Measurements from ENCODE around the gene RFTN2.
"Not testable (repeated sequence)": the region's sequence is repeated elsewhere in the genome, so short reads cannot be mapped to it uniquely, and the experiment has no call there.

Gene RFTN2

GRCh38 chr2:197666277-197666676, 9.1 kb downstream of the RFTN2 start:
- peak overlapping the region in 3 of 11 experiments; percentile 32 to 55 (median 35); a peak in 4 of 22 replicates for H3K27ac ChIP-seq
- H3K9ac ChIP-seq: no peak overlapping the region
- H3K4me1 ChIP-seq: peaks cover 0 to 16% (median 0%) of the 10 kb centered on the region in 10 experiments; a peak in 1 of 20 replicates
- H3K9me3 ChIP-seq (replicated peaks in 1 of 11): peaks cover 11 to 26% (median 19%) of the 10 kb centered on the region in 11 experiments; a peak in 20 of 22 replicates
- no peak overlapping the region for H3K4me3 ChIP-seq
- H4K20me1 ChIP-seq: no peaks in the 10 kb centered on the region
- TF ChIP-seq Cebpa-rat (IDR thresholded peaks at IDR 0.05): no peak
- no peaks in the 10 kb centered on the region for H3K27me3 ChIP-seq
- H3K4me2 ChIP-seq: peak overlapping the region in 1 of 11 experiments; percentile 25; a peak in 2 of 22 replicates
- no peaks in the 10 kb centered on the region for H3K36me3 ChIP-seq

DNA sequence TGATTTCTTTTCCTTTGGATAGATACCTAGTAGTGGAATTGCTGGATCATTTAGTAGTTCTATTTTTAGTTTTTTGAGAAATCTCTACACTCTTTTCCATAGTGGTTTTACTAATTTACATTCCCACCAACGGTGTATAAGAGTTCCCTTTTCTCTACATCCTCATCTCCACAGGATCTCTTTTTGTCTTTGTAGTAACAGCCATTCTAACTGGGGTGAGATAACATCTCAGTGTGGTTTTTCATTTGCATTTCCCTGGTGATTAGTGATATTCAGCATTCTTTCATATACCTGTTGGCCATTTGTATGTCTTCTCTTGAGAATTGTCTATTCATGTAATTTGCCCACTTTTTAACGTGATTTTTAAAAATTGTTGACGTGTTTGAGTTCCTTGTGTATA, 13.8 kb downstream of the RFTN2 start:
- no peaks in the 10 kb centered on the region for H3K27me3 ChIP-seq
- H3K36me3 ChIP-seq: no peaks in the 10 kb centered on the region
- no peak overlapping the region for H3K4me3 ChIP-seq
- H3K9ac ChIP-seq: no peak overlapping the region
- H3K27ac ChIP-seq: no peak overlapping the region
- H3K4me2 ChIP-seq: no peak overlapping the region
- H3K9me3 ChIP-seq (replicated peaks in 1 of 11): peaks cover 5 to 11% (median 8%) of the 10 kb centered on the region in 11 experiments; a peak in 19 of 22 replicates
- peaks cover 0 to 10% (median 0%) of the 10 kb centered on the region in 10 experiments; a peak in 1 of 20 replicates for H3K4me1 ChIP-seq
- no peak for TF ChIP-seq Cebpa-rat (IDR thresholded peaks at IDR 0.05)
- no peaks in the 10 kb centered on the region for H4K20me1 ChIP-seq

DNA sequence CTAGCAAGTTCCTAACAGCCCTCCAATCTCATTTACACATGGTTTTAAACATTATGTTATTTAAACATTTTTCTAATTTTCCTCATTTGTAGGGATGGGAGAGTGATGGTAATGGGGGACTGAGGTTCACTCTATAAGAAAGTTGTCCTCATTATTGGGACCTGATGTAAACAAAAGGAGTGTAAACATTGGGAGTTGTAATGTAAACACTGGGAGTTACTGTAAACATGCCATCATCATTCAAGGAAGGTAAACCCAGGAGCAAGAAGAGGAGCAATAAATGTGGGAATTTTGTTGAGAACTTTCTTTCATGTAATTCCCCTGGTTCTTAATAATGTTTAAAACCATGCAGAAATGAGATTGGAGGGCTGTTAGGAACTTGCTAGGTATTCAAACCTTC, 17.8 kb downstream of the RFTN2 start:
- TF ChIP-seq Cebpa-rat (IDR thresholded peaks at IDR 0.05): no peak
- Histone ChIP-seq H4K20me1 (no peaks in the 10 kb centered on the region), H3K4me2 (no peak overlapping the region), H3K9me3 (replicated peaks in 1 of 11) (no peaks in the 10 kb centered on the region), H3K4me3 (no peak overlapping the region), H3K36me3 (no peaks in the 10 kb centered on the region), H3K27ac (no peak overlapping the region), H3K9ac (no peak overlapping the region), H3K27me3 (no peaks in the 10 kb centered on the region), H3K4me1 (peaks cover 0 to 5% (median 0%) of the 10 kb centered on the region in 10 experiments; a peak in 1 of 20 replicates)

DNA sequence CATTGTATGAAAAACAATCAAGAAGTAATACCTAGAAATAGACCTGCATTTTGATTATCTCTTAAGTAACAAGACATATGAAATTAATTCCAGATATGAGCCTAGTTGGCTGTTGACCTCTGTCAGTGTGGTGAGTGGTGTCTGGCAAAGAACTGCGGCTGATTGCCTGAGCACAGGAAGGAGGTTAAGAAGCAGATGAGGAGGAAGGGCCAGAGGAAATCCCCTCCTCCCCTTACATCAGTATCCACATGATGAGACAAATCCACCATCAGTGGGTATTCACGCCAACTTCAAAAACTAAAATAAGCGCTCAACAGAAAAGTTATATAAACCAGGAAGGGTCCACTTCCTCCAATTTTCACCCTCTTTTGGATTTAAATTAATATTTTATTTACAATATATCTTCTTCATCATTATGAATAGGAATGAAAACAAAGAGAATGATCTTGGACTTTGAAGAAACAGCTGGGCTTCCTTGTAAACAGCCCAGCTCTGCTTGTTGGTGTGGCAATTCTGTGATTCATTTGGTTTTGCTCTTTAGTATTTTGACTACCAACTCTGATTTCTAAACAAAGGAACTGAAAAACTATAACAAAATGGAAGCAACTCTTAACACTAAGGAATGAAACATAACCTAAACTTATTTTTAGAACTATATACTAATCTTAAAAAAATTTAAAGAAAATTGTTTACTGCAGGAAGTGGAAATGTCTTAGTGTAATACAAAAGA, 27.3 kb downstream of the RFTN2 start:
- no peaks in the 10 kb centered on the region for H3K36me3 ChIP-seq
- no peak overlapping the region for H3K4me2 ChIP-seq
- H4K20me1 ChIP-seq: no peaks in the 10 kb centered on the region
- no peak overlapping the region for H3K9ac ChIP-seq
- no peak for TF ChIP-seq Cebpa-rat (IDR thresholded peaks at IDR 0.05)
- H3K27me3 ChIP-seq: no peaks in the 10 kb centered on the region
- H3K4me3 ChIP-seq: no peak overlapping the region
- no peak overlapping the region for H3K27ac ChIP-seq
- no peaks in the 10 kb centered on the region for H3K9me3 ChIP-seq (replicated peaks in 1 of 11)
- H3K4me1 ChIP-seq: no peaks in the 10 kb centered on the region

GRCh38 chr2:197641666-197642065, 33.7 kb downstream of the RFTN2 start:
- no peak for TF ChIP-seq Cebpa-rat (IDR thresholded peaks at IDR 0.05)
- Histone ChIP-seq H3K27me3 (no peaks in the 10 kb centered on the region), H4K20me1 (no peaks in the 10 kb centered on the region), H3K9ac (no peak overlapping the region), H3K27ac (no peak overlapping the region), H3K36me3 (no peaks in the 10 kb centered on the region), H3K4me1 (no peaks in the 10 kb centered on the region), H3K9me3 (replicated peaks in 1 of 11) (no peaks in the 10 kb centered on the region), H3K4me3 (no peak overlapping the region), H3K4me2 (no peak overlapping the region)

GRCh38 chr2:197640571-197641122, 34.7 kb downstream of the RFTN2 start:
- not testable (repeated sequence) for H3K4me1 ChIP-seq; H3K27ac ChIP-seq; H3K9ac ChIP-seq; H4K20me1 ChIP-seq; H3K4me2 ChIP-seq; H3K4me3 ChIP-seq; H3K36me3 ChIP-seq; H3K9me3 ChIP-seq (replicated peaks in 1 of 11); H3K27me3 ChIP-seq

DNA sequence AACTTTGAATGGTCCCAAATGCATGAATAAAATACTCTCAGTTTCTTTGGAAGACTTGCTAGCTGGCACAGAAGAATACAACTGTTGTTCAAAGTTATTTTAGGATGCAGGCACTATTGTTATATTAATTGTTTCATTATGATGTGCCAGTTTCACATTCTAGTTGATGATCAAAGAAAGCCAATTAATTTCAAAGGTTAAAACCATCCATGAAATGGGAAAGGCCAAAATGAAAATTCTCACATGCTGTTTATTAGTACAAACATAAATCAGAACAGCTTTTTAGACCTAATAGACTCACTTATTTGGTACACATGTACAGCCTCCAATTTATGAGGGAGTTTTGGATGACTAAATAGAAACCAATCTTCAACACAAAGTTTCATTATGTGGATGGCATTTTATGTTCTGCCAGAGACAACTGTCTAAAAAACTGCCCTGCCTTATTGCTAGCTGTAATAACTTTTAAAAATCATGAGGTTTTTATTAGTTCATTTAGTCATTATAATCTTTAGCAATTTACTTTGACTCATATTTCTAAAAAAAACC, 42.2 kb downstream of the RFTN2 start:
- Histone ChIP-seq H3K9me3 (replicated peaks in 1 of 11) (peaks cover 0 to 14% (median 8%) of the 10 kb centered on the region in 11 experiments; a peak in 16 of 22 replicates), H3K36me3 (no peaks in the 10 kb centered on the region)

DNA sequence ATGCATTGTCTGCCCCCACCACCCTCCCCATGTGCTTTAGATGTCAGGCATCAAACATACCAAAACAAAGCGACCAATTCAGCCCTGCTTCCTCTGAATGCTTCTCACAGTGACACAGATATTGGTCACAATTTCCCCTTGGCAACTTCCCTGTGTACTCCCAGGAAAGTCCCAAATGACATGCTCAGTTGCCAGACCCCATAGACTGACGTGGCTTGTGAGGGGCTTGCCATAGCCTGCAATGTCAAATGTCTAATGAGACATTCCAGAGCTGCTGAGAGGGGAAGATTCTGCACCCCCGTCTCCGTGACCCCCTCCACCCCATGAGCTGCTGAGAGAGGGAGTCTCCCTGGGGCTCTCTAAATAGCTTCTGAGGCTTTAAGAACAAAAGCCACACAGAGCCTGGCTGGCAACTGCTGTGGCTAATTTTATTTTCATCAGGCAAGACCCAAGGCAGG, 47.3 kb downstream of the RFTN2 start:
- Histone ChIP-seq H3K4me1 (0 out of 20 replicates have a peak, but pooled peaks cover 0 to 5% (median 0%) of the 10 kb centered on the region in 10 experiments), H3K9ac (no peak overlapping the region; a peak in 1 of 22 replicates), H3K27ac (no peak overlapping the region), H3K4me2 (no peak overlapping the region; a peak in 1 of 22 replicates), H4K20me1 (no peaks in the 10 kb centered on the region), H3K9me3 (replicated peaks in 1 of 11) (peaks cover 0 to 11% (median 8%) of the 10 kb centered on the region in 11 experiments; a peak in 16 of 22 replicates), H3K27me3 (no peaks in the 10 kb centered on the region), H3K4me3 (no peak overlapping the region), H3K36me3 (no peaks in the 10 kb centered on the region)
- TF ChIP-seq Cebpa-rat (IDR thresholded peaks at IDR 0.05): no peak

More for the DNA sequence above, 42.2 kb downstream of the RFTN2 start:
- Histone ChIP-seq H3K4me2 (no peak overlapping the region), H3K9ac (no peak overlapping the region), H3K4me3 (no peak overlapping the region), H4K20me1 (no peaks in the 10 kb centered on the region), H3K4me1 (0 out of 20 replicates have a peak, but pooled peaks cover 0 to 3% (median 0%) of the 10 kb centered on the region in 10 experiments), H3K27me3 (no peaks in the 10 kb centered on the region), H3K27ac (no peak overlapping the region)
- TF ChIP-seq Cebpa-rat (IDR thresholded peaks at IDR 0.05): no peak

GRCh38 chr2:197626965-197627625, 48.3 kb downstream of the RFTN2 start:
- H3K36me3 ChIP-seq: no peaks in the 10 kb centered on the region
- H3K4me1 ChIP-seq: 0 out of 20 replicates have a peak, but pooled peaks cover 0 to 5% (median 0%) of the 10 kb centered on the region in 10 experiments
- H4K20me1 ChIP-seq: no peaks in the 10 kb centered on the region
- H3K4me2 ChIP-seq: no peak overlapping the region
- no peak overlapping the region for H3K27ac ChIP-seq
- H3K9ac ChIP-seq: no peak overlapping the region
- no peak overlapping the region for H3K4me3 ChIP-seq
- no peaks in the 10 kb centered on the region for H3K27me3 ChIP-seq
- peaks cover 0 to 8% (median 3%) of the 10 kb centered on the region in 11 experiments; a peak in 14 of 22 replicates for H3K9me3 ChIP-seq (replicated peaks in 1 of 11)
- no peak for TF ChIP-seq Cebpa-rat (IDR thresholded peaks at IDR 0.05)
